Activated T-helper 17 cell treated with anti-CD3 and anti-CD28 coated beads, Interleukin-2, amount 50 U/mL, for 72 hours (primary cell): ENCODE results near the gene BBS2. TPM values are rescaled to one million over a fixed set of nuclear protein-coding genes. Genes with fewer than 3 reads are reported as not detected.

Experiments used
- ATAC-seq: fragments of 150-1000 bp; cut with Tn5 transposase; replicated peaks from 2 replicates; pipeline ENCODE4 v1.10.0; 2021; ENCODE audit warnings: mild to moderate bottlenecking, moderate library complexity
- H3K27ac Mint-ChIP-seq: one replicate; pipeline ENCODE4 v1.8.0; 2022; ENCODE audit warnings: mixed read lengths
- H3K27me3 Mint-ChIP-seq: one replicate; pipeline ENCODE4 v1.8.0; 2022; ENCODE audit warnings: mixed read lengths
- H3K36me3 Mint-ChIP-seq: one replicate; pipeline ENCODE4 v1.8.0; 2022; ENCODE audit warnings: low read depth, mild to moderate bottlenecking, mixed read lengths
- H3K4me1 Mint-ChIP-seq: one replicate; pipeline ENCODE4 v1.8.0; 2022; ENCODE audit warnings: mixed read lengths
- H3K4me3 Mint-ChIP-seq: one replicate; pipeline ENCODE4 v1.8.0; 2022; ENCODE audit warnings: mild to moderate bottlenecking, mixed read lengths
- H3K9me3 Mint-ChIP-seq: one replicate; pipeline ENCODE4 v1.8.0; 2022; ENCODE audit warnings: mixed read lengths
- total RNA-seq, 2 donors: library from RNA; stranded (reverse); gene quantifications; one replicate each; pipeline ENCODE4 v1.2.3, GENCODE V29; 2022

The BBS2 gene, protein sequence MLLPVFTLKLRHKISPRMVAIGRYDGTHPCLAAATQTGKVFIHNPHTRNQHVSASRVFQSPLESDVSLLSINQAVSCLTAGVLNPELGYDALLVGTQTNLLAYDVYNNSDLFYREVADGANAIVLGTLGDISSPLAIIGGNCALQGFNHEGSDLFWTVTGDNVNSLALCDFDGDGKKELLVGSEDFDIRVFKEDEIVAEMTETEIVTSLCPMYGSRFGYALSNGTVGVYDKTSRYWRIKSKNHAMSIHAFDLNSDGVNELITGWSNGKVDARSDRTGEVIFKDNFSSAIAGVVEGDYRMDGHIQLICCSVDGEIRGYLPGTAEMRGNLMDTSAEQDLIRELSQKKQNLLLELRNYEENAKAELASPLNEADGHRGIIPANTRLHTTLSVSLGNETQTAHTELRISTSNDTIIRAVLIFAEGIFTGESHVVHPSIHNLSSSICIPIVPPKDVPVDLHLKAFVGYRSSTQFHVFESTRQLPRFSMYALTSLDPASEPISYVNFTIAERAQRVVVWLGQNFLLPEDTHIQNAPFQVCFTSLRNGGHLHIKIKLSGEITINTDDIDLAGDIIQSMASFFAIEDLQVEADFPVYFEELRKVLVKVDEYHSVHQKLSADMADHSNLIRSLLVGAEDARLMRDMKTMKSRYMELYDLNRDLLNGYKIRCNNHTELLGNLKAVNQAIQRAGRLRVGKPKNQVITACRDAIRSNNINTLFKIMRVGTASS
- total RNA-seq: 10 to 100 TPM; 18.8 to 23.2 TPM

- Mint-ChIP-seq H3K27me3 (no peaks in the 10 kb centered on the region), H3K27ac (peak within 1 kb of the TSS; percentile 59)
- ATAC-seq: peak; percentile 90
These were observed at the start of gene BBS2 for GRCh38 chr16:56519459-56520250. BBS2 (minus strand) TSS chr16:56520024; CDS start chr16:56519862, 162 bp downstream.

GRCh38 chr16:56564793-56565477 is 45.1 kb upstream of the BBS2 start, which contains the start of gene MT4:
MT4 (plus strand) TSS chr16:56565073; CDS start chr16:56565129, 56 bp downstream.
- no peak for ATAC-seq

More at GRCh38 chr16:56519459-56520250, at the start of gene BBS2:
- Mint-ChIP-seq H3K36me3 (no peaks in the 10 kb centered on the region), H3K4me3 (peak within 1 kb of the TSS; percentile 82), H3K9me3 (no peaks in the 10 kb centered on the region), H3K4me1 (peaks cover 22% of the 10 kb centered on the region)

GRCh38 chr16:56561126-56561525 is 41.3 kb upstream of the BBS2 start:
- no peaks in the 10 kb centered on the region for H3K4me1 Mint-ChIP-seq
- no peak overlapping the region for H3K4me3 Mint-ChIP-seq
- no peak for ATAC-seq
- H3K27ac Mint-ChIP-seq: no peak overlapping the region
- peaks cover 17% of the 10 kb centered on the region for H3K27me3 Mint-ChIP-seq
- no peaks in the 10 kb centered on the region for H3K9me3 Mint-ChIP-seq
- H3K36me3 Mint-ChIP-seq: no peaks in the 10 kb centered on the region

More at GRCh38 chr16:56564793-56565477, 45.1 kb upstream of the BBS2 start, which contains the start of gene MT4:
- Mint-ChIP-seq H3K27ac (peak within 1 kb of the TSS; percentile 22), H3K9me3 (no peaks in the 10 kb centered on the region), H3K4me1 (no peaks in the 10 kb centered on the region), H3K36me3 (no peaks in the 10 kb centered on the region), H3K27me3 (peaks cover 7% of the 10 kb centered on the region), H3K4me3 (no peak within 1 kb of the TSS)

GRCh38 chr16:56560447-56560846 is 40.6 kb upstream of the BBS2 start:
- Mint-ChIP-seq H3K4me3 (no peak overlapping the region), H3K36me3 (no peaks in the 10 kb centered on the region), H3K4me1 (no peaks in the 10 kb centered on the region), H3K27me3 (peaks cover 20% of the 10 kb centered on the region), H3K9me3 (no peaks in the 10 kb centered on the region), H3K27ac (no peak overlapping the region)
- ATAC-seq: no peak

DNA sequence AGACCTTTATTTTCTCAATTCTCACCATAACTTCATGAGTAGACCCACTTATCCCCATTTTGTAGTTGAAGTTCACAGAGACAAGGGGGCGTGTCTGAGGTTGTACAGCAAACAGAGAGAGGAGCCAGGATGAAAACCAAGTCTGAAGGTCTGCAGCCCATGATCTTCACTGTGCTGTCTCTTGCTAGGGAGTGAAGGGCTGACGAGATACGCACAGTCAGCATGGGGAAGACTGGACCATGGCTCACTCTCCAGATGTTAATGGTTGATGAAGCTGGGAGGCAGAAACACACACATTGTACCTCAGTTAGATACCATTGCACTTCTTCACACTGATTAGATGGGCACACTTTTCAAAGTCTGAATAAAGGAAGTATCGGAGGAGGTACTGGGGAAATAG is 39.3 kb upstream of the BBS2 start:
- no peaks in the 10 kb centered on the region for H3K9me3 Mint-ChIP-seq
- H3K4me3 Mint-ChIP-seq: no peak overlapping the region
- H3K27ac Mint-ChIP-seq: no peak overlapping the region
- no peak for ATAC-seq
- no peaks in the 10 kb centered on the region for H3K4me1 Mint-ChIP-seq
- H3K27me3 Mint-ChIP-seq: peaks cover 28% of the 10 kb centered on the region
- H3K36me3 Mint-ChIP-seq: no peaks in the 10 kb centered on the region

DNA sequence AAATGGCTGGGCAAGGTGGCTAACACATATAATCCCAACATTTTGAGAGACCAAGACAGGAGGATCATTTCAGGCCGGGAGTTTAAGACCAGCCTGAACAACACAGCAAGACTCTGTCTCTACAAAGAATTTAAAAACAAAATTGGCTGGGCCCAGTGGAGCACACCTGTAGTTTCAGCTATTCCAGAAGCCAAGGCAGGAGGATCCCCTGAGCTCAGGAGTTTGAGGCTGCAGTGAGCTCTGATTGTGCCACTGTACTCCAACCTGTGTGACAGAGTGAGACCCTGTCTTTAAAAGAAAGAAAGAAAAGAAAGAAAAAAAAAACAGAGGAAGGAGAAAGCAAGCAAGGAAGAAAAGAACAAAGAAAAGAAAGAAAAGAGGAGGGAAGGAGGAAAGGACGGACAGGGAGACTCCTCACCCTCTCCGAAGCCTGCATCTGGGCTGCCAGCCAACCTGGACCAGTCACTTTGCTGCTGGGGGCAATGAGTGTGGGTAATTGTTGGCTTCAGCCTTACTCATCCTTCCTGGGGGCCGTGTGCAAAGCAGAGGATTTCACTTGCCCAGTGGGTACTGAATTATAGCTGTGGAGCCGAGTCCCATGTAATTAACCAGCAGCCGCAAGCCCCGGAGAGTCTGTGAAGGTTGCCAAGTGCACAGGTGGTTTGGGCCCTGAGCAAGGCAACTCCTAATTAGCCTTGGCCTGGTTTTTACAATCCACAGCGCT is 38.4 kb upstream of the BBS2 start:
- H3K4me1 Mint-ChIP-seq: no peaks in the 10 kb centered on the region
- peaks cover 33% of the 10 kb centered on the region for H3K27me3 Mint-ChIP-seq
- H3K27ac Mint-ChIP-seq: no peak overlapping the region
- no peaks in the 10 kb centered on the region for H3K9me3 Mint-ChIP-seq
- H3K4me3 Mint-ChIP-seq: no peak overlapping the region
- no peaks in the 10 kb centered on the region for H3K36me3 Mint-ChIP-seq
- ATAC-seq: no peak

GRCh38 chr16:56554441-56554840 is 34.6 kb upstream of the BBS2 start:
- no peak overlapping the region for H3K4me3 Mint-ChIP-seq
- ATAC-seq: no peak
- H3K27me3 Mint-ChIP-seq: peaks cover 30% of the 10 kb centered on the region
- no peaks in the 10 kb centered on the region for H3K9me3 Mint-ChIP-seq
- H3K36me3 Mint-ChIP-seq: no peaks in the 10 kb centered on the region
- H3K27ac Mint-ChIP-seq: no peak overlapping the region
- H3K4me1 Mint-ChIP-seq: peaks cover 6% of the 10 kb centered on the region

DNA sequence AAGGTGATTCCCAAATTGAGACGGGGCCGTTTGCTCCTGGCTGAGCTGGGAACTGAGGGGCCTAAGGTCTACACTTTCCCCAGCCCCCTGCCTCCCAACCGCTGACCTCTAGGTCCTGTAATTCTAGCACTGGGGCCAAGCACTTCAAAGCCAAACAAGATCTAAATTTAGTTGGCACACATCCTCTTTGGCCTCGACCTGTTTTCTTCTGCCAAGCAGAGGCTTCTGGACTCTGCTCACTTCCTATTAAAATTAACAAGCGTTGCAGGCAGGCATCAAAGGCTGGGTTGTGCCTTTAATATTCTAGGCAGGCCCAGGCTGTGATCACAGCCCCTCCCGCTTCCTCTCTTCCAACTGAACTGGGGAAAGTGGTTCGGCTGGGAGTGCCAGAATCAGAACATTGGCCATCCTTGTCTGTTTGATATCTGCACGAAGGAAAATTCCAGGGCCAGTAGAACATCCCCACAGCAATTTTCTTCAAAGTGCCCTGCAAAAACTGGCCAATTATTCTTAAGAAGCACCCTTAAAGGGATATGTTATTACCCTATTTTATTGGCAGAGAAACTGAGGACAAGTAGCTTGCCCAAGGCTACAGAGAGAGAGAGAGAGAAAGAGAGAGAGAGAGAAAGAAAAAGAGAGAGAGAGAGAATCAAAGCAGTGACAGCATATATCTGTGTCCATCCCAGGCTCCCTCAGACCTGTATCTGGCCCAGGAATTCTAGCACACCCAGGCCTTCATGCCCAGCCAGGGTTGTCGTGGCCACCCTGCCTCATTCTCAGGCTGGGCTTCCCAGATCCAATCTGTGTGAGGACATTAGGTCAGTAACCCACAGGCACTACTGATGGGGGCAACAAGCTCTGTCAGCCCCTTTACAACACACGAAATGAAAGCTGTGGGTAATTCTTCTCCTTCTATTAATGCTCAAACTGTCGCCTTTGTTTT is 32.2 kb upstream of the BBS2 start:
- Mint-ChIP-seq H3K9me3 (no peaks in the 10 kb centered on the region), H3K4me1 (peaks cover 12% of the 10 kb centered on the region), H3K4me3 (no peak overlapping the region), H3K27me3 (peaks cover 21% of the 10 kb centered on the region), H3K27ac (peak overlapping the region; percentile 22), H3K36me3 (no peaks in the 10 kb centered on the region)
- no peak for ATAC-seq

DNA sequence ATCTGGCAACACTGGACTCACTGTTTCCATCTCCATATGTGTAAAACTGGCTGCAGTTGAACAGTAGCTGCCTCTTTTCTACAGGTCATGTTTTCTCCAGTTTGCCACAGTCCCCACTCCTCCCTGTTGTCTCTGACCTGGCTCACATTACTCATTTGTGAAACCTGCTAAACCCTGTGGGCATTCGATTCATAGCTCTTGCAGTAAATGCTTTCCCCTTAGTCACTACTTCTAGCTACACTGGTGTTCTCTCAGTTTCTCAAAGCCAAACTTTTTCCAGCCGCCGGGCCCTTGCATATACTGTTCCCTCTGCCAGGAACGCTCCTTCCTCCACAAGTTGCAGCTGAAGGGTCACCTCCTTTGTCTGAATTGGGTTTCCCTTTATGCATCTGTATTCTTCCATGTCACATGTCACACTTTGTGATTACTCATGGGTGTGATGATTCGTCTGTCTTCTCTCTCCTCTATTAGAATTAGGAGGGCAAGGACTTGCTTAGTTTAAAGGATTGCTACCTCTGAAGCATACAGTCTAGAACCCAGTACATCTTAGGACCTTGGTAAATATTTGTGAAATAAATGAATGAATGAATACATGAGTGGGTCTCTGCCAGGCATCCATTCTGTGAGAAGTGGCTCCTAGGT is 30.0 kb upstream of the BBS2 start:
- Mint-ChIP-seq H3K36me3 (no peaks in the 10 kb centered on the region), H3K27me3 (peaks cover 20% of the 10 kb centered on the region), H3K9me3 (no peaks in the 10 kb centered on the region), H3K27ac (no peak overlapping the region), H3K4me1 (peaks cover 12% of the 10 kb centered on the region), H3K4me3 (no peak overlapping the region)
- peak; percentile 93 for ATAC-seq

DNA sequence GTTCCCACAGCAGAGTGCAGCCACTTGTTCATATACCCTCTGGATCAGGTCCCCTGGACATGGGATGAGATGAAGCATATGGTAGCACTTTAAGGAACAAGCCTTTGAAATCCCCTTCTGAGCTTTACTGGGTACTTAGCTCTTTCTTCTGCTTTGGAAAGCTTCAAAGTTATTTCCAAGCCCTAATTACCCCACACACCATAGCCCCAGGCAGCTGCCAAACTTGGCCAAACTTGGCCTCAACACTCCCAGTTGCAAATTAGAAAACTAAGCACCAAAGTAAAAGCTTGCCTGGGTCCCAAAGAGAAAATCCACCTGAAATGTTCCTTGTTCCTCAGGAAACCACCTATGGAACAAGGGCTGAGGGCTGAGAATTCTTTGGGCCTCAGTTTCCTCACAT is 29.3 kb upstream of the BBS2 start:
- H3K4me3 Mint-ChIP-seq: no peak overlapping the region
- no peak for ATAC-seq
- H3K27me3 Mint-ChIP-seq: peaks cover 13% of the 10 kb centered on the region
- H3K4me1 Mint-ChIP-seq: peaks cover 12% of the 10 kb centered on the region
- no peaks in the 10 kb centered on the region for H3K36me3 Mint-ChIP-seq
- no peak overlapping the region for H3K27ac Mint-ChIP-seq
- H3K9me3 Mint-ChIP-seq: no peaks in the 10 kb centered on the region

GRCh38 chr16:56547949-56548567 is 28.2 kb upstream of the BBS2 start:
- H3K27ac Mint-ChIP-seq: peak overlapping the region; percentile 85
- no peaks in the 10 kb centered on the region for H3K9me3 Mint-ChIP-seq
- ATAC-seq: no peak
- H3K27me3 Mint-ChIP-seq: peaks cover 7% of the 10 kb centered on the region
- peaks cover 12% of the 10 kb centered on the region for H3K4me1 Mint-ChIP-seq
- H3K4me3 Mint-ChIP-seq: no peak overlapping the region
- H3K36me3 Mint-ChIP-seq: no peaks in the 10 kb centered on the region
